Measurements from ENCODE around the gene REV1.

The REV1 gene

DNA sequence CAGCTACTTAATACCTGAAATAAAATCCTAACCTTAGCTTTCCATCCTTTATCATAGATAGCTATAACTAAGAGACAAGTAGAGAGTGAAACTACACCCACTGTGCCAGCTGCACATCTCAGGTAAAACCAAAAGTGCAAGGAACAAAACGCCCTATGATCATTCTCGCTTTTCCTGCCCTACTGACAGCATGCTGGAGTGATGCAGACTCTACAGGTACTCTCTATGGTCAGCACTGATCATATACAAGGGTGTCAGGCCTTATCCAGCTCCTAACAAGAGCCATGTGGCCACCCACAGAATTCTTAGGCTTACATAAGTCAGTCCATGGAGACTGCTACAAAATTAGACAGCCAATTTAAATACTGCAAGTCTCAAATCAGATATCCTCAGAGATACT, 45.6 kb downstream of the REV1 start:
- no peak for DNase-seq

DNA sequence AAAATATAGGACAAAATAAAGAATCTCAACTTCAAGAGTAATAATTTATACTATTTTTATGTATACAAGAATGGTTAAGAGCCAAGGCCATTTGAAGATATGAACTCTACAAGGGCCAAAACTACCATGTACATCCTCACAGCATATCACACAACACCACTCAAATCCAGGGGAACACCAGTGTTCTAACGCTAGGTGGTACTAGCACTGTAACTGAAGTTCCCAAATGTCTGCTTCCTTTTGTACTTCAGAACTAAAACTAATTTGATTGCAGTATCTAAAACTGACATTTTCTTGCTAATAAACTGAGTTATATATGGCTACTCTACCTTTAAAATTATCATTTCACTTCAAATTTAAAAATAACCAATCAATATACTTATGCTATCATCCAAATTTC, 47.0 kb downstream of the REV1 start:
- DNase-seq = no peak

DNA sequence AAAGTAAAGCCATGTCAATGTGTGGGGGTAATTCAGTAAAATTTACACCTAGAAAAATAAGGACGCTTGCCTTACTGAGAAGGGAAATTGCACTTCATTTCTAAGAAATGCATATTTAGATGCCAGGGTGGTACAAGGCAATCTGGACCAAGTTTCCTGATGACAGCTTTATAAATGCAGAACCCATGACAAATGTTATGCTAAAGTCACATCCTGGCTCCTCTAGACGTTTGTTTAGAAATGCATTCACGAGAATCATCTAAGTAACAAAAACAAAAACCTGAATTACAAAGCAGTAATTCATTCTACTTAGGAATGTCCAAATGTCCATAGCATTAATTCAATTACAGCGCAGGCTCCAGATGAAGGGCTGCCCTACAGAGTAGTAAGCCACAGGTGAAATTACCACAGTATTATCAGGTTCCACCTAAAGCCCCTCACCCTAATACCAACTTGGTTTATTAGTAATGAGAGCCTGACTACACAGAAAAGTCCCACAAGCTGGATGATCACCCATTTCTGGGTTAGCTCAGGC, 49.8 kb downstream of the REV1 start:
- no peak for DNase-seq

DNA sequence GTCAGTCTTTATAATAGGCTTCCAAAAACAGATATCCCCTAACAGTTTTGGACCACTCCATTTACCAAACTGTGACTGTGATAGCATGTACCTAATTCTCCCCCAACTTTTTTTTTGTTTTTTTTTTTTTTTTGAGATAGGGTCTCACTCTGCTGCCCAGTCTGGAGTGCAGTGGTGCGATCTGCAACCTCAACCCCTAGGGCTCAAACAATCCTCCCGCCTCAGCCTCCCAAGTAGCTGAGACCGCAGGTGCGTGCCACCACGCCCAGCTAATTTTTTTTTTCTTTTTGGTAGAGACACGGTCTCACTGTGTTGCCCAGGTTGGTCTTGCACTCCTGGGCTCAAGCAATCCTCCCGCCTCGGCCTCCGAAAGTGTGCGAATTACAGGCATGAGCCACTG, 52.9 kb downstream of the REV1 start:
- no peak for DNase-seq

DNA sequence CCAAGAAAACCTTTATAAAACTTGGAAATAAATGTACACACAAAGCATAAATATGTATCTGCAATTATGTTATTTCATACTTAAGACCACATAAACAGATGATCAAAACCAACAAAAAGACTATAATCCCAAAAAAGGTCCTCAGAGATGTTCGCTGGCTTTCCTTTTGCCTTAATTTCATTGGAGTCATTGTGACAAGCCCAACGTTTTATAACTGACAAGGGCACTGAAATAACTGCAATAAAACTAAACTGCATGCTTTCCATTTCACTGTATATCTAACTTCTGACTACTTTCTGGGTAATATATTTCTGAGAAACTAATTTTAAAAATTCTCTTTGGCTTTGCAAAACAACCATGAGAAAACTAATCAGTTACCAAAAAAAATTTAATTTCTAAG, 56.5 kb downstream of the REV1 start:
- no peak for DNase-seq

DNA sequence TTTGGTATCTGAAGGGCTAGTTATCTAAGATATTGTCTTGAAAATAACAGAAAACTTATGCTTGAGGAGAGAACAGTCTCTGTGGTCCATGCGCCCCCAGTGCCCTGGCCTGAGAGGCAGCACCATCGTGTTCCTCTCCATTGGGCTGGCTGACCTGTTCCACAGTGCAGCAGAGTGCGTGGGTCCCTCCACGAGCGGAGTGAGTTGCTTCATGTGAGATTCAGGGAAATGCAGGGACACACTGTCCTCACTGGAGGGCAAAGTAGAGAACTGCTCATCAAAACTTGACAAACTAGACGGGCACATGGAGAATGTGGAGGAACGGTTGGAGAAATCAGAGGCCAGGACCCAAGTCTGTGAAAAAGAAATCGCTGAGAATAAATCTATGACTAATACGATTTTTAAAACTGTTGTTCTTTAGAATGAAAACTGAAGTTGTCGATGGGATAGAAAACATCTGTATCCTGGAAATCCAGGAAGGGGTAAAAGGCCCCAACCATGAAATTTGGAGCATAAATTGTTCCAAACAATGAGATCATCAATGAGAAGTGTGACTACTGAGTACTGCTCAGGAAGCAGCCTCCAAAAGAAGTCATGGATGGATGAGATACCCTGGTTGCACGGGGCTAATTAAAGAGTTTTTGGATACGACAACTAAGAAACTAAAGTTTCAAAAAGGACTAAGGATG, 58.1 kb downstream of the REV1 start:
- no peak for DNase-seq

DNA sequence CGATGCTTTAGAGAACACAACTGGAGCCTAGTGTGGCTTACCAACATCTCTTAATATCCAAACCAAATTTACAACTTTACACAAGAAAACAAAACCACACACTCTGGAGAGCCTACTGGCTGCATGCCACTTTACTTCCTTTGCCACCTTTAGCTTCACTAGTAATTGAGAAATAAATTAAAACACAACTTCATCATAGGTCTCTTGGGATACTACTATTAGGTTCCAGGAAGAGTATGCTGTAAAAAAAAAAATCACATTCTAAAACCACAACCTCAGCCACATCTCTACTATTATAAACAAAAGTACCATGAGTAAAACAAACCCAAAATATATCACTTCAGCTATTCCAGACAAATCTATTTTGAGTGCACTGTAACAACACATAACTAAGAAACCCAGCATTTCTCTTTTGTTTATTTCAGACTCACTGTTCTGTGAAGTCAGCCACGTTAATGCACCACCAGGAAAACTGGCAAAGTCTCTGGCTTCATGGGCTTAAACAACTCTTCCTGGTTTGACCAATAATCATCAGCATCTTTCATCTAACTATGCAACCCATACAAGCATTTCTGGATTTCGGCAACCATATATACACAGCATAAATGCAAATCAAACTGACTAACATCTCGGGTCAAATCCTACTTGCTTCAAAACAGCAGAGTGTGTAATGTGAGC, 59.1 kb downstream of the REV1 start:
- DNase-seq = no peak

DNA sequence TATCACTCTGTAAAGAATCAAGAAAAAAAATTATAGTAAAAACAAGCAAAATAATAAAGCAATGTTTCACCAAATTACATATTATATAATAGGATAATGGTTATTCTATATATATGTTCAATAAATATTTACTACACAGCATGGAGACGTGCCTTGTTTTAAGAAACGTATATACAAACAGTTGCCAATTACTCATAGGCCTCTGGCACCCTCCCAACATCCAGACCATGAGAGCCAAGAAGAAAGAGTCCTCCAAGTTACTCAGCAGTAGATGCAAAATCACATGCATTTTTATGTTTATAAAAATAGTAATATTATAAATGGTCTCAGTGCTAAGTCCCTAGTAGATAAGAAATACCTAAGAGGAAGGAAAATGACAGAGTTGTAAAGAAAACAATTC, 64.8 kb downstream of the REV1 start:
- DNase-seq = no peak

DNA sequence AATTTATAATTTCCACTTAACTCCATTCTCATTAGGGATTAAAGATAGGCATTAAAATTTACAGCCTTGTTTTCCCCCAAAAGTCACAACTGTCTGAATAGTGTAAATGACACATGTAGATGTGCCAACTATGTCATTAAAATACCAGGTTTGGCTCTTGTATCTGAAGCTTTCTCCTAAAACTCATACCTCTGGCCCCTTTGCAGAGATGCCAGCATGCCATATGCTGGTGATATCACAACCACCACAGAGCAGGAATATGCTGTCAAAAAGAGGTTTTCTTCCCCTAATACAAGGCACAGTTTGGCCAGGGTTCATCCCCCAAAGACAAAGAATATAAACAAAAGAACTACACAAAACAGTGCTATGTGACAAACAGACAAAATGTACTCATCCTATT, 65.4 kb downstream of the REV1 start:
- no peak for DNase-seq

DNA sequence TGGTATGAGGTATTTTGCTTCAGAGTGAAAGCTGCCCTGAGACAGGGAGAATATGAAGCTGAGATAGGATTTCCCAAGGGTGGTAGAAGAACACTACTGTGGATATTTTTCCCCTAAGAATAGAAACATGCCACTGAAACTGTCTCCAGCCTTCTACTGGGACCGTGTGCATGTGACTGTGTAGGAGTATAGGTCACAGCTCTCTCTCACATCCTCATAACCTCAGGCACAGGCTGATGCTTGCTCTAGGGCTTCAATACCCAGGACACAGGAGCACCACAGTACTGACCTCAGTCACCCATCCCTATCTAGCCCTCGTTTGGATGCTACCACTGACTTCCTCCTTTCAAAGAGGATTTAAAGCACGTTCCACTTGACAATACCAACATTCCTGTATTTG, 67.2 kb downstream of the REV1 start:
- no peak for DNase-seq

DNA sequence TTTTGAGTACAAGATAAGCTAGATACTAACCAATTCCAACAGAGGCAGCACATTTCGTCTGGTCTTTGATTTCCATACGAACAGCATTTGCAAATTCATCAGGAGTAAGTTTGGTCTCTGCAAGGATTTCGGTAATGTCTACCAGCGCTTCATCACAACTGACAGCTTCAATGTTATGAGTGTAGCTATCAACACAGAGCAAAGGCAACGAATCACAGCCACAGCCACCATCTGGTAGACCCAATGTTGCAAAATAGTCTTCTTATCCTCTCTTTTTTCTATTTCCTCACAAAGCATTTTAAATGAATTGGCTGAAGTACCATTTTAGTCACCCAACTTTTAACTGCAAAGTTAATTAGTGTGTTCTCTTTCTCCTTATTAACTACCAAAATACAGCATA, 68.3 kb downstream of the REV1 start:
- DNase-seq = no peak

DNA sequence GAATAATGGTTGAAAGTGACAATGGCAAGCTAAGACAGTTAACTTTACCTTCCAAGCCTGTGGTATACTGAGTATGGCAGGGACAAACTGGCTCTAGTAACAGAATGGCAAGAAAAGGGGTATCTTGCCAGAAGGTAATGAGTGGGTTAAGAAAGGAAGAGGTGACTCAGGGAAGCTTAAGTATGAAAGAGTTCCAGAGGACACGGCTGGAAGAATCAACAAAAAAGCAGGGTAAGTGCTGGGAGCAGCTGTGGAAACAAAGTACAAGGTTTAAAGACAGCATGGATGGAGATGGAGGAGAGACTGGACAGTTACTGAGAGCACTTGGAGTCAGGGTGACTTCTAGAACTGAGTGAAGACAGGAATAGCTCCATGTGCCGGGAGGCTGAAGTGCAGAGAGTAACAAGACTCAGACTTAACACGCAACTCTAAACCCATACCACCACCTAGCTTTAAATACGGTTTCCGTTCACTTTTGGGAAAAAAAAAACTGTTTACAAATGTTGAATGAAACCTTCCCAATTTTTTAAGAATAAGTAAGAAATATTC, 69.0 kb downstream of the REV1 start:
- DNase-seq = no peak

DNA sequence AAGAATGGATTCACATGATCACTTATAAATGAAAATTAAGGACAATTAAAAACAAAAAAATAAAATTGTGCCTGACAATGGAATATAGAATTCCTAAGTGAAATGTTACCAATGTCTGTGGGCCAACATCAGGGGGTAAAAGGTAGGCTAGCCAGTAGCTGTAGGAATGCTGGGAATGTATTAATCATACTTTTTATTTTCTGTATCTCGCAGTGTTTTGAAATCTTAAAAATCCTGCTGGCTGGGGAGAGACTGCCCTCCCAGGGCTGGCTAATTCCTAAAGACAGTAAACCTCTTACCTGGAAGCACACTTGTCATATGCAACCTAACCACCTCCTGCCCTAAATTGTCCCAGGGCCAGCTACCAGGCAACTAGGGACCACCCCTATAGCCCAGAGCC, 69.8 kb downstream of the REV1 start:
- DNase-seq = no peak

DNA sequence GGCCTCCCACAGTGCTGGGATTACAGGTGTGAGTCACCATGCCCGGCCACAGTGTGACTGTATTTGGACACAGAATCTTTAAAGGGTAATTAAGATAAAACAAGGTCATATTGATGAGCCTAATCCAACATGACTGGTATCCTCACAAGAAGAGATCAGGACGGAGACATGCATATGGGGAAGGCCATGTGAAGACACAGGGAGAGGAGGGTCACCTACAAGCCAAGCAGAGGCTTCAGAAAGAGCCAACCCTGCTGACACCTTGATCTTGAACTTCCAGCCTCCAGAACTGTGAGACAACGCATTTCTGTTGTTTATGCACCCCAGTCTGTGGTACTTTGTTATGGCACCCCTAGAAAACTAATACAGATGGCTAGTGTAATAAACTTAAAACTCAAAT, 72.4 kb downstream of the REV1 start:
- no peak for DNase-seq

DNA sequence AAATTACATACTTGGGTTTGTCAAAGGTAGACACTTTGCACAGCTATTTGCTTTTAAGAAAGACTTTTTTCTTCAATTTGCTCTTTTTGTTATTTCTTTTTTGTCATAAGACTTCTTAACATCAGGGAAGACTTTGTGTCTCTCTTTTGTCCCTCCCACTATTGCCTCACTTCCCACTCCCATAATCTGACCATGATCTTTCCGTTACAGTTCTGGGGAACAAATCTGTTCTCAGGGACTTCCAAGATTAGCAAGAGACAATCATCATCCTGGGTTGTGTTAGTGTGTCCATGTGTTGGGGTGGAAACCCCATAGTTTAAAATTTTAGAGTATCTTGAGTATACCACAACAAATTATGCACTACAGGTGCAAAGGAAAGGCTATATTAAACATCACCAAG, 75.3 kb downstream of the REV1 start:
- DNase-seq = no peak

DNA sequence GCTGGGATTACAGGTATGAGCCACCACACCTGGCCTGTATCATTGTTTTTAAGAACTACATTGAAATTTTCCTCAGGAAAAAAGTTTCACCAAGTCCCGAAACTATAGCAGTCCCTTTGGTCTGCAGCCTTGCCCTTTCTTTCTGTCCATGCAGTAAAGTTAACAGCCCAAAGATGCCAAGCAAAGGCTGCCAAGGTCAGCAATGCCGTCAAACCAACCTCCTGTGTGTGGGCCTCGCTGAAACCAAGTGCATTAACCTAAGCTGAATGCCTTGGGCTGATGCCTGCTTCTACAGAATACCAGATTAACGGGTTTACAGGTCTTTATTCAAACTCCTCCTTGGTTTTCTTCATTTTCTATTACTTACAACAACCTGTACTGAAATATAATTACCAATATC, 79.5 kb downstream of the REV1 start:
- no peak for DNase-seq

DNA sequence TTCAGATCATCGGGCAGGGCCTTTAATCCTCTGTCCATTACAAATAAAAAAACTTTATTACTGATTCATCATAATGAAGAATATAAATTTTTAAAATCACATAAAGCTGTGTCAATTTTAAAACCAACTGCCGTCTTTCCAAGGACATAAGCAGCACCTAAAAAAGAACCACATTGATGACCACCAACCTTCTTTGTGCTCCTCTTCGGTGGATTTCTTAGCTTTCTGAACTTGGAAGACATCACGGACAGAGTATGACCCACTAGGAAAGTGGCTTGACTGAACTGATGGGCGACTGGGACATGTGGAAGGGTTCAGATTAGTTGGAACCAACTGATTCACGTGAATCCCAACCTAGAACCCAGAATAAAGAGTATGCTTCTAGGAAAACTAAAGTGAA, 83.7 kb downstream of the REV1 start:
- DNase-seq = no peak

DNA sequence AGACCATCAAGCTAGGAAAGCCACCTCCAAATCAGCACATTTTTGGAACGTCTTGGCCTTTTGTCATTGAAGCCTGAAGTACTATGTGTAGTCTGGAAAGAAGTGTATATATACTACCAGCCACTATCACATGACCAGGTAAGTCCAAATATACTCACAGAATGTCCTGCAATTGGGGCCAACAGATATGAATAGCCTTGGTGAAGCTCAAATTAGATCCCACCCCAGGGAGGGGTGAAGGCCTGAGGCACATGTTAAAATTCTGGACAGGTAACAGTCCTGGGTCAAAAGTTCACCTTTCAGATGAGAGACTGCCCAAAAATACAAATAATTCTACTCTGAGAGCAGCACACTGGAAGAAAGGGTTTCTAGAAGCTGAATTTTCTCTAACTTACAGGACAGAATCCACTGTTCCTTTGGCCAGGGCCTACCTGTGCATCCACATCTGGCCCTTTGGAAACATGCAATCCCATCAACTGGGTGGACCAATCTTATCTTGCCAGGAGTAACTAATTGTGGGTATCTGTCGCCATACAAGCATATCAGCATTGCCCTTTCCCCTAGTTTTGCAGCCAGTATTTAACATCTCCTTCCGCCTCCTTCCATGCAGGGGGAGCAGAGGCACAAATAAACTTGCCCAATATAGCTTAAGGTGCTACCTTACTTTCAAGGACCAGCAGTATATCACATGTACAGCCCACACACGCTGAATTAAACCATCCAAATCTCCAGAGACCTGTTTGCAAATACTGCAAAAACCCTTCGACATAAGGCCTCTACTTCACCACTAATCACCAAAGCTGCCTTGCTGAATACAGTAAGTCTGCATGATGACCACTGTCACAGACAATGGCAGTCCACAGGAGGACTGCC, 84.8 kb downstream of the REV1 start:
- no peak for DNase-seq

DNA sequence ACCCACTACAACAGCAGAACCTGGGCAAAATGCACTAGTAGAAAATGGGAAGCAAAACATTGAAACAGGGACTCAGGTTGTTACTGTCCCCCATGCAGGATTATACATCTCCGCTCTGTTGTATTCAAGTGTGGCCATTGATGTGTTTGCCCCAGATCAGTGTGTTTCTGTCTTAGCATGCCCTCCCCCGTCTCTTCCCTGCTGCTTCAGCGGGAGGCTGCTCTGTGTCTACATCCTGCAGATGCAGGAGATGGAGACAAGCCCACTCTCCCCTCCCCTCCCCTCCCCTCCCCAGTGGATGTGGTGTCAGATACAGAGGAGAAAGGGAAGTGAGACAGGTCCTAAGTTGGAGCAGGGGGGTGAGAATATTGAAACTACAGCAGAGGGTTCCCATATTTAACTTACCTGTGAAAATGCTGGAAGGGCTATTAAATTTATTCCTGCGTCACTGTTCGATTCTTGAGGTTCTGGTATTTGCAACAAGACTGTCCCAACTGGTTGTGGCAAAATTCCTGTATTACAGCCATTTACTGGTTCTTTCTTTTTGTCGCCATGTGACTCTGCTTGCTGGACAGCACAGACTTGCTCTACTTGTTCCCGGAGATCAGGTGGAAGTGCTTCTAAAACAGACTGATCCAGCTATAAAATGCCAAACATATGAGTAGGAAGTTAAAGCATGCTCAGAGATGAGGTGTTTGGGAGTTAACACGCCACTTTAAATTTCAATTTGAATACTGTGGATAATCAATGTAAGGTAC, 85.6 kb downstream of the REV1 start:
- peak; percentile 5 for DNase-seq

DNA sequence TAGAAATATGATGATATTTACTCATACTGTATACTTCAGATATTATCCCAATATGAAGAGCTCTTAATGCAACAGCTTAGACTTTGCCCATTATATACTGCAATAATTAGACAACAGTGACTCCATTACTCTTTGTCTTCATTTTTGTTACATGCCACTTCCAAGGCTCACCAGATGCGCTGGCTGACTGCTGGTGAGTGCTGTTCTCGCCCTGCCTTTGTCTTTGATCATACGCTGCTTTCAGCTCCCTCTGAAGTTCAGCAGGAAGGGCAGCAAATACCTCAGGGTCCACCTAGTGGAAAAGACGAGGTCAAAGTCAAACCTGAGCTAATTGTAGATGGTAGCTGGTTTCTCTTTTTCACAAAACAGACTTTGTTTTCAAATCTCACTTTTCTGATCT, 86.3 kb downstream of the REV1 start:
- DNase-seq = peak; percentile 17

DNA sequence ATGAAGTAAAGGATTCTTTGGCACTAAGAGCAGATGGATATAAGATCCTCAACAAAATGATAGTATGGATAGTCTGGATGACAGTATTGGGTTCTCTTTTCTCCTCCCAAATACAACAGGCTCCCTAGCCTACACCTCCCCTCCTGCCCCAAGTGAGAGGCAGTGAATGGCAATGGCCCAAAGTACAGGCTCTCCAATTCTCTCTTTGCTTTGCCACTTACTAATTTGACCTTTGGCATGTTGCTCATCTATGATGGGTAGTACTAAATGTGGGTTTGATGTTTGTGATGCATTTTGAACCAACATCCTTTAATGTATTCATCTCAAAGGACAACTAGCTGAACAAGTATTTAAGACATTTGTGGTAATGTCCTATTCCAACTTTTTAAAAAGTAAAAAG, 86.7 kb downstream of the REV1 start:
- no peak for DNase-seq

DNA sequence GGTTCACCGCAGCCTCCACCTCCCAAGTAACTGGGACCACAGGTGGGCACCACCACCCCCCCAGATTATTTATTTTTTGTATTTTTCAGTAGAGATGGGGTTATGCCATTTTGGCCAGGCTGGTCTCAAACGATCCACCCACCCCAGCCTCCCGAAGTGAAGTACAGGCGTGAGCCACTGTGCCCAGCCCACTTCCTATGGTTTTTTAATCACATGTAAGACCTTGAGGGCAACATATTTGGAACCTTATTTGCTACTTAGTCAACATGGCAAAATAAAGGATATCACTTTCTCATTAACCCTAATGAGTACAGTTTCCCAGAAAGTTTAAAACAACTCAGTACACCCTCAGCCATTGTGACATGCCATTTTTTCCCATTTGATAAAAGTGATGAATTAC, 88.0 kb downstream of the REV1 start:
- DNase-seq = no peak

DNA sequence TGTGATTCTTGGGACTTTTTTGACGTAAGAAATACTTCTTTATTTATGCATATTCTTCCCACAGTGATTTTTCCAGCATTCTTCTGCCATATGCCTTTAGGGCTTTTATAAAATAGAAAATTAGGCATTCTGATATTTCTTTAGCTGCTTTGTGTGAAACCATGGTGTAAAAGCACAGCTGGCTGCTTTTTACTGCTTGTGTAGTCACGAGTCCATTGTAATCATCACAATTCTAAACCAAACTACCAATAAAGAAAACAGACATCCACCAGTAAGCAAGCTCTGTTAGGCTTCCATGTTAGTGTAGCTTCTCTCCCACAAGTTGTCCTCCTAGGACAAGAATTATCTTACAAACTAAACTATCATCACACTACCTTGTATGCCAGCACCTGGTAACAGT, 90.0 kb downstream of the REV1 start:
- DNase-seq = no peak

Measured in NCI-H69 (cell line).